Measurements from ENCODE around the gene SLC46A2. TPM values are rescaled to one million over a fixed set of nuclear protein-coding genes. Genes with fewer than 3 reads are reported as not detected.

The SLC46A2 gene
- total RNA-seq, 2 experiments from 2014 or later: not detected

DNA sequence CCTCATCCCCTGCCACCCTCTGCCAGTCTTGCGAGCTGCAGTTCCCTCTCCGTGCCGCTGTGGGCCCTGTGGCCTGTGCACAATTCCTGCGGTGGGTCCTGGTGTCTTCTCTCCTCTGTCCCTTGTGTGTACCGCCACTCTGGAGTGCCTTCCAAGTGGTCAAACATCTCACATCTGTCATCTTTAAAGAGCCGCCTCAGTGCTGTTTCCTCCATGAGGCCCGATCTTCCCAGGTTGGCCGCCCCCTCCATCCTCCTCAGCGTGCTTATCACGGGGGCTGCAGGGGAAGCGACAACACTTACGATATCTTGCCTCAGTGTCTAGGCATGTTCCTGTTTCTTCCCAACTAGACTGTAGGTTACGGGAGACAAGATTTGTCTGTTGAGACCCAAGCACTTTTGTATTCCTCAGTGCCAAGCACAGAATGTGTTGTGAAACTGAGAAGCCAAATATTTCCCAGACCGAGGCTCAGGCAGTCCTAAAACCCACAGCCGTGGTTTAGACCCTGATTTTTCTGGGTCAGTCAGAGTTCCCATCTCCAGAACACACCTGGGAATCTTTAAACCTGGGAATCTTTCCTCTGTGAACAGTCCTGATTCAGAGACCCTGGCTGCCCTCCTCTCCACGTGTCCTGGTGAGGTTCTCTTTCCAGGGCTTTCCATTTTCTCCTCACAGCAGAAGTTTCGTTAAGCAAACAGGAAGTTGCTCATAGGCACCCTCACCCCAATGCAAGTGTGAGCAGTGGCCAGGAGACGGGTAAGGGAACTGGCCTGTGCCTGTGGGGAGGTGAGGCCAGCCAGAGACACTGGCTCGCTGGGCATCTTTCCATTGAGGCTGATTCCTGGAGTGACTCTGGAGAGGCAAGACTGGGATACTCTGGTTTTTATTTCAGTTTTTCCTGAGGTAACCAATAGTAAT lies 28.8 kb downstream of the SLC46A2 start:
- POLR2A ChIA-PET: no interaction called here

DNA sequence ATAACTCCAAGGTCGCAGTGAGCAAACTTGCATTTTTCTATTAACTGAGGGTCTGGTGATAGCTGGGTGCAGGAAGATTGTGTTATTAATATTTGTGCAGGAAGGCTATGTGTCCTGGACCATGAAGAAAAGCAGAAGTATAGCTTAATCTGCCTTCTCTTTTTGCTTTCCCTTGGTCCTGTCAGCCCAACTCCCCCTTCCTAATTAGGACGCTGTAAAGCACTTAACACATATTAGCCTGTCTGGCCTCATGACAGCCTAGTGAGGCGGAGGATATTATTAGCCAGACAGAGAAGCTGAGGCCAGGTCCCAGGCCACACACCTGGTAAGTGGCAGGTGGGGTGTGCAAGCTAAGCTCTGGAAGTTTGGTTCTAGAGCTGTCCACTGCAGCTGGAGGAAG lies 29.5 kb downstream of the SLC46A2 start:
- ChIA-PET POLR2A (no interaction called here), CTCF (no interaction called here)

More for the DNA sequence above, 28.8 kb downstream of the SLC46A2 start:
- CTCF ChIA-PET: no interaction called here

DNA sequence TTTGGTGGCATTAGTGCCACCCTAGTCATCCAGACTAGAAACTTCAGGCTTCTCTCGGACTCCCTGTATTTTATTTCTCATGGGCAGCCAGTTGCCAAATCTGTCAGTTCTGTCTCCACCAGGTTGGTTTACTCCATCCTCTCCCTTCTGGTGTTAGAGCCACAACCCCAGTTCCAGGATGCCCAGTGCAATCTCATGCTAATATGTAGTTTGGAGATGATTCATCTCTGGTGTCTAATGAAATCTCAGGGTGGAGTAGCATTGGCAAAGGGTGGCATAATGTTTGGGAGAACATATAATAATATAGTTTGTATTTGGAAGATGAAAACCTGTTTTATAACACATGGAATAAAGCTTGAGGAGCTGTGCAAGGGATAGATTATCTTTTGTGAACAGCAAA lies 30.2 kb downstream of the SLC46A2 start:
- ChIA-PET POLR2A (interaction anchor here (0.5 kb wide), 1 partner anchor 313 kb away, joined by 4 read pairs; no protein-coding TSS in a partner anchor), CTCF (no interaction called here)

DNA sequence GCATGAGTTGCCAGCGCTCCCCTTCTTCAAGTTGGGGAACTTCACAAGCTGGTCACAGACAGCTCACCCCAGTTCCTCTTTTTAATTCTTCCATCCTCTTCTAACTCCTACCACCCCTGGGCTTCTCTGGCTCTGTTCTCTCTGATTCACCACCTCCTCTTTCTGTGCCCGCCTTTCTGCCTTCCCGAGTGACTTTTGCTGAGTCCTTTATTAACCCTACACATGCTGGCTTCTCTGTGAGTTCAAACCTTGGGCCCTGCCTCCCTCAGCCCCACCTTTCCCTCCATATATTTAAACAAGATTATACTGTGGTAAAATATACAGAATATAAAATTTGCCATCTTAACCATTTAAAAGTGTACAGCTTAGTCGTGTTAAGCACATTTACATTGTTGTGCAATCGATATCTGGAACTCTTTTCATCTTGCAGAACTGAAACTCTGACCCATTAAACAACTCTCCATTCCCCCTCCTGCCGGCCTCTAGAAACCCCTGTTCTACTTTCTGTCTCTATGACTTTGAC lies 32.0 kb downstream of the SLC46A2 start:
- ChIA-PET CTCF (no interaction called here), POLR2A (no interaction called here)

DNA sequence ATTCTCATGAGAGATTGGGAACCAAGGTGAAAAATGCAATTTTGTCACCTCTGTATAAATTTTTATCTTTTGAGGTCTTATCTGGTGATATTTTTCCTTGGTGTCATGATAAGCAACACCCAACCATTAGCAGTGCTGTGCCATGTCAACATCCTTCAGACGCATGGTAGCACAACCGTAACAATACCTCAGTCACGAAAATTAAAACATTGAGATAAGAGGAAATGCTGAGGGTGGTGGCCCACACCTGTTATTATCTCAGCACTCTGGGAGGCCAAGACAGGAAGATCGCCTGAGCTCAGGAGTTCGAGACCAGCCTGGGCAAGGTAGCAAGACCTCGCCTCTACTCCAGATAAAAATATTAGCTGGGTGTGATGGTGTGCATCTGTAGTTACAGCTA lies 32.7 kb downstream of the SLC46A2 start:
- POLR2A ChIA-PET: no interaction called here
- CTCF ChIA-PET: no interaction called here

DNA sequence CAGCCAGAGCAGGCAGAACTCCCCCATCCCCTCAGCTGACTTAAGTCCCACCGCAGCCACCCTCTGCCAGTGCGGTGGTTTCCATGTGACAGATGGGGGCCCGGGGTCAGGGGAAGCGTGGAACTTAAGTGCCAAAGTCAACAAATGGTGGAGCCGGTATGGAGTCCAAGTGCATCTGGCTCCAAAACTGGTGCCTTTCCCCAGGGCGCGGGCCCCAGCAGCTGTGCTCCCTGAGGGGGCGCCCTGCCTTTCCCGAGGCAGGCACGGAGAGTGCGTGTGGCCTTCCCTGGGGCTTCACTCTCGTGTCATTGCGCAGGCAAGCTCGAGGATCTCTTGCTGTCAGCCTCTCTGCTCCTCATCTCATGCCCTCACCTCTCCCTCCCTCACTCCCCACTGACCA lies 33.8 kb downstream of the SLC46A2 start:
- POLR2A ChIA-PET: no interaction called here
- CTCF ChIA-PET: interaction anchor here (0.6 kb wide), 1 partner anchor 288 kb away, joined by 3 read pairs; no protein-coding TSS in a partner anchor

DNA sequence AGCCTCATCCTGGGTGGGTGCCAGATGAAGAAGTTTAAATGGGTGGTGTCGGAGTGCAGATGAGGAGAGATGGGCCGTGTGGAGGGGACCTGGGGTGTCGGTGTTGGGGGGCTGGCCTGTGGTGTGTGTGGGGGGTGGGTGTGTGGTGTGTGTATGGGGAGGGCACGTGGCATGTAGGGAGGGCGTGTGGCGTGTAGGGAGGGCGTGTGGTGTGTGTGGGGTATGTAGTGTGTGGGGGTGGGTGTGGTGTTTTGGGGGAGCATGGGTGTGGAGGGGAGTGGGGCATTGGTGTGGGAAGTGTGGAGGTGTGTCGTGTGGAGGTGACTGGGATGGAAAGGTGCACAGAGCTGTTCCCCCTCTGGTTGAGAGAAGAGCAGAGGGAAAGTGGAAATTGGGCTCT lies 34.5 kb downstream of the SLC46A2 start:
- ChIA-PET POLR2A (no interaction called here), CTCF (interaction anchor here (0.6 kb wide), 1 partner anchor 288 kb away, joined by 3 read pairs; no protein-coding TSS in a partner anchor)

DNA sequence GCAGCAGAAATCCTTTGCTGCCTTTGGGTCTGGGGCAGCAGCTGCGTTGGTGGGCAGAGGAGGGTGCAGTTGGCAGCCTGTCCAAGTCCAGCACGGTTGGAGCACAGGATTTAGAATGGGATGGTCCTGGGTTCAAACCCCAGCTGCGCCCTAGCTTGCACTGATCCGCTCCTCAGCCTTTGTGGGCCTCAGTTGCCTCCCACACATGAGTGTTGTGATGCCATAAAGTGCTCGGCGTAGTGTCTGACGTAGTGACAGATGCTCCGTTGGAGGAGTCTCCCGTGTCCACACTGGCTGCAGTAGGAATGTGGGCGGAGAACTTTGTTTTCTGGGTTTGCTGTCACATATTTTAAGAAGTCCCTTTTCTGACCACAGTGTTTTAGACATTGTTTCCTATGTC lies 36.0 kb downstream of the SLC46A2 start:
- CTCF ChIA-PET: interaction anchor here (0.6 kb wide), 1 partner anchor 1149 kb away, joined by 3 read pairs; no protein-coding TSS in a partner anchor
- POLR2A ChIA-PET: no interaction called here

DNA sequence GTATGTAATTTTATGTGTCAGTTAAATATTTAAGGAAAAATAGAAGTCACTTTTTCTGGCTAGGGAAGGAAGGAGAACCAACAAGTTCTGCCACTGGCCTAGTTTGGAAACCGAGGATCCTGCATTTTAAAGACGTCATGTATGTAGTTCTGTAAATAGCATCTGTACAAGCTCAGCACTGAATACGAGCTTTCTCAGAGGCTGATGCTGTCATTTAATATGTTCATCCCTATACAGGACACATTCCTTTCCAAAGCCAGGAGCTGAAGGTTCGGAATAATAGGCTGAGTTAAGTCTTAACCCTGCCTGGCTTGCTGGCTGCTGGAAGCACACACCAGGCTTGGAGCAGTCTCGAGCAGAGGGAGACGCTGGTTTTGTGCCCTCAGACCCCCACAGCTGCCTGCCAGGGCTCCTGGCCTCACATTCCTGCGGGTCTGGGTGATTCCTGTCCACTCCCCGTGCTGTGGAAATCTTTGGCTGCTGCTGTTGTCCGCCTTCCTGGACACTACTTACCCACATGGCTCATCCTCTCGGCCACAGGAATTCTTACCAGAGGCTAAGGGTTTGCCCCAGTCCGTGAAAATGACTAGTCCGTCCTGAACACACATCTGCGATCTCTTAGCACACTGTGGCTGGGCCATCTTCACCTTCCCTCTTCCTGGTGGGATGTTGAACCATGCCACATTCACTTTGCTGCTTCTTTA lies 36.6 kb downstream of the SLC46A2 start:
- ChIA-PET CTCF (no interaction called here), POLR2A (no interaction called here)

DNA sequence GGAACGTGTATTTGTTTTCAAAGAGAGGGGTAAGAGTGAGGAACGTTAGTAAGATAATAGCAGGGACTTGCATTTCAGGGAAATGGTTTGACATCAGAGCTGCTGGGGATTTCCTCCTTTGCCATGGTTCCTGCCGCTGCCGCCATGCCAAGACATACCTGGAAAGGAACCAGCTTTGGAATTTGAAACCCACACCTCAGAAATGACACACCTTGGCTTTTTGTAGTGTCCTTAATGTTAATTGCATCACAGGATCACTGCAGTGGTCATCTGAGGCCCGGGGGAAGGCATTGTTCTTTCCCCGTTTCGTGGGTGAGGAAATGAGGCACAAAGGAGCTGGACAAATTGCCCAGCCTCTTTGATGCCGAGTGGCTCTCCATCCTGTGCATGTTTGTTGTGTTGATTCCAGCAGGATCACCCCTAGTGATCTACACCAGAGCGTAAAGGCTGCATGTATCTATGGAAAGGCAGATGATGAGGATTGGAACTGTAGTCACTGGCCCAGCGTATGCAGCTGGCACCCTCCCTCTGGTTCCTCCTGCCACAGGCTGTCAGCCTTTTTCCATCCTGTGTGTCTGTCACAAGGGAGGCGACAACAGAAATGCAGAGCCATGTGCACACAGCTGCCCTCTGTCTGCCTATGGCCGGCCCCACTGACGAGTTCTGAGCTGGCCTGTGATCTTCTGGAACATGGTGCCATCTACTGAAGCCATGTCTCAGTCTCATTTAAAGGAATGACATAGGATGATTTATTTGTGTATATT lies 37.8 kb downstream of the SLC46A2 start:
- ChIA-PET CTCF (no interaction called here), POLR2A (no interaction called here)

DNA sequence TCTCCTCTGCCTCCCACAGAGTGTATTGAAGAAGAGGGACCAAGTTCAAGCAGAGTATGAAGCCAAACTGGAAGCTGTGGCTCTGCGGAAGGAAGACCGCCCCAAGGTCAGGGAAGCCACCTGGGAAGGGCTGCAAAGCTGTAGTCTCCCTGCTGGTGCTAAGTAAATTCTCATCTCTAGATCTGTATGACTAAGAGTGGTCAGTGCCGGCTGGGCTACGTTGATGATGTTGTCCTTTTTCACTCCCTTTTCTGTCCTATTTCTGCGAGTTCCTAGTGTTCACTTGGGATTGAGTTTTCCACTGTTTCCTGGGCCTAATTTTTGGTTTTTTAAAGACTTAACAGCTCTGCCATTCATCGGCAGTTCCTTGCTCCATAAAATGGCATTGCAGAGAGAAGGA lies 39.8 kb downstream of the SLC46A2 start:
- ChIA-PET CTCF (no interaction called here), POLR2A (no interaction called here)

DNA sequence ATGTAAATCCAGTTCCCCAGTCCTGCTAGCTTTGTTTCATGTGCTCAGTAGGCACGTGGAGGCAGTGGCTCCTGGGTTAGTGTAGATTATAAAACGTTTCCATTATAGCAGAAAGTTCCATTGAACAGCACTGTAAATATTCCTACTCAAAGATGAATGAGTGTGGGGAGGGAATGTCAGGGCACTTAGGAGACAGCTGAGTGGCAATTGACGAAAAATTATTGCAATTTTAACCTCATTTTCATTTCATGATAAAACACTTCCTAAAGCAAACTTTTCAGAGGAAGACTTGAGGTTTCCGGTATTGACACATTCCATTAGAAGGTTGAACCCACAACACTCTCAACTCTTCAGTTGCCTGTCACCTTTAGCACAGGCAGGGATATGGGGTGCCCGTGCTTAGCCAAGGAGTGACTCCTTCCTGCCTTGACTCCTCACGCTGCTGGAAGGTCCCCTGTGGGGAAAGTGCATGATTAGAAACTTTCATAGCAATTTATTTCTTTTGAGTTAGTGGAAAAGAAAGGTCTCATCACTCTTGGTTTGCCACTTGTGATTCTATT lies 41.2 kb downstream of the SLC46A2 start:
- POLR2A ChIA-PET: no interaction called here
- CTCF ChIA-PET: no interaction called here

DNA sequence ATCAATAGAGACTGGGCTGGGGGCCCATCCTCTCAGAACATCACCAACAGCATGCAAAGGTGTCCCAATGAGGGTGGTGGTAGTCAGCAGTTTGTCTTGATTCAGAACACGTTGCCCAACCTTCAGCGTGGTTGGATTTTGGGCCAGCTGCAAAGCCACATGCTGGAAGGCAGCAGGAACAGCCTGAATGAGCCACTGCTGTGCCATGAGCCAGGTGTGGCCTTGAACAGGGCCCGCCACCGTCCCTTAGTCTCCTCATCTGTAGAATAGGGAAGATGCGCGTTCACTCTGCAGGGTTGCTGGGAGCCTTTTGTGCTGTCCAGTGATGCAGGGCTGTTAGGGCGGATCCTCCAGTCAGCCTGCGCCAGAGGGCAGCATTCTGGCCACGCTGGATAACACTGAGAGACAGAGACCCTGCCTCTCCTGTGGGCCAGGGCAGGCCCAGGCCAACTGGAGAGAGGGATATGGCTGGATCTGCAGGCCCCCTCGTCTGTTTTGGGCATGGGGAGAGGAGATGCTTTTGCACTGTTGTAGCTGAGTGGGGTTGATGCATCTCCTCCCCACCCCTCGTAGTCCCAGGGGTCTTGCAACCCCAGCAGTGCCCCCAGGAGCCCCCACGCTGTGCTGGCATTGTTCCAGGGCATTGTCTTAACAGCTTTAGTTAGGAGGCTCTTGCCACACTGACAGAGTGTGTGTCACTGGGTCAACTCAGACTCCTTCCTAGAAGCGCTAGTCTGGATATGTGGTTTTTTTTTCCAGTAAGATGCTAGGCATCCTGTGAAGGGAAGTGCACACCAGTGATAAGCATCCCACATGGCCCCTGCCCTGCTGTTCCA lies 42.1 kb downstream of the SLC46A2 start:
- CTCF ChIA-PET: no interaction called here
- POLR2A ChIA-PET: no interaction called here

DNA sequence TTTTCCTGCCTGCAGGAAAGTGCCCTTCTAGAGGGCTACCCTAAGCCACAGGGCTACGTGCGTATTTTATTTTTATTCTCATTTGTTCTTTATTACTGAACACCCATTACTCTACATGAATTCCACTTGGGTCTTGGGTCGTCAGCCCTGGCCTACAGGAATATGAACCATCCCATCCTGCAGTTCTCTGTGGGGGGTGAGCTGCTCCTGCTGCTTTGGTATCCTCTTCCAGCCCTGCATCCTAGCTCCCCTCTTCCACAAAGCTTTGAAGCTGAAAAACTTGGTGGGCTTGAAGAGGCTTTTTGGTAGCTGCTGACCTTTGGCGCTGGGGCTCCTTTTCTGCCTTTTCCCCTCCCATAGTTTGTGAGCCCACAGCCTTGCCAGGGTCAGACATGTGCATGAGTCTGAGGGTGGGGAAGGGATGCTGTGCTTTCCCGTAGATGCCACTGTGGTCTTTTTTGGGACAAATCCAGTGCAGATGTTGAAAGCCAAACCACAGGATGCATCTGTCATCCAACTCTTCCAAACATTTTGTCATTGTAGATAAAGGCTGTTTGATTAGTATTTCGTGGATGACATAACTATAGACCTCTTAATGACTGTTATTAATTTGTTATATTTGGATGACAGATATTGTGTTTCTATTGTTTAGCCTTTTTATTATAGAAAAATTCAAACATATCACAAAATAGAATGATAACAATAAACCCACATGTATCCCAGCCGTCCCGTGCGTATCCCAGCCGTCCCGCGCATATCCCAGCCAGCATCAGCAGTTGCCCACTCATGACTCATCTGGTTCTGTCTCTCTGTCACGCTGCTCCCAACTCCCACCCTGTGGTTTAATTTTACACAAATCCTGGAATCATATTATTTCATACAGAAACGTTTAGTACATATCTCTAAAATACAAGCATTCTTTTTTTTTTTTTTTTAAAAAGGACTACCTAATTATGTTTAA lies 43.9 kb downstream of the SLC46A2 start:
- ChIA-PET CTCF (interaction anchor here (0.5 to 0.6 kb wide), 2 partner anchors 16 to 56 kb away, joined by 3 to 4 read pairs; no protein-coding TSS in a partner anchor), POLR2A (no interaction called here)

DNA sequence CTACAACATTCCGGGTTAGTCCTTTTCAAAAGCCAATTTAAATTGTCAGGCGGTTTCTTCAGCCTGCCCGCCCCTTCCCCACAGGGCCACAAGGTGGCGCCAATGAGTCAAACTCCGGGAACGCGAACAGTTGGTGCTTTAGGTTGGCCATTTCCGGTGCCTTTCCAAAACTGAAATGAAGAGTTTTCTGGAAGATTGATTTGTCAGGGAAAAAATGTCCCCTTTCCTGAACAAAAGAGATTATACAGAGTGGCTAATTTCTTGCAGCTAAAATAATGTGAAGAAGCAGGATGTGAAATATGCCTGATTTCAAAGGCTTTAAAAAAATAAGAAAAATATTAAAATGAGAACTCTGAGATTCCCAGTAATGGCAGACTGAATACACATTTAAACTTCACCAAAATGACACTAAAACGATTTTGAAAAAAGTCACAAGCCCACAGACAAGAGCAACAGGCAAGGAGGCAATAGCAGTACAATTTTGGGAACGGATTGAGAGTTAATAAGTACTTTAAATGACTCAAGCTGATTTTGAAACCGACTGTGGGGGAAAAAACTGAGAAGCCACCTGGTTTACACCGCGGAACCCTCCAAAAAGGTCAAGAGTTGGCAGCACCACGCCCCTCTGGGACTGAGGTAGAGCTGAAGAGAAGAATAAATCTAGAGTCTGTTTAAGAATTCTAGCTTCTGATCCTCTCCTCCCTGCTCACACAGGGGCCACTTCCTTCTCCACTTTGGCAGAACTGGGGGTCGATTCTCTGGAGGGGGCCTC lies 45.7 kb downstream of the SLC46A2 start:
- ChIA-PET CTCF (interaction anchor here (2.1 kb wide), 1 partner anchor 58 kb away, joined by 11 read pairs; no protein-coding TSS in a partner anchor), POLR2A (no interaction called here)

DNA sequence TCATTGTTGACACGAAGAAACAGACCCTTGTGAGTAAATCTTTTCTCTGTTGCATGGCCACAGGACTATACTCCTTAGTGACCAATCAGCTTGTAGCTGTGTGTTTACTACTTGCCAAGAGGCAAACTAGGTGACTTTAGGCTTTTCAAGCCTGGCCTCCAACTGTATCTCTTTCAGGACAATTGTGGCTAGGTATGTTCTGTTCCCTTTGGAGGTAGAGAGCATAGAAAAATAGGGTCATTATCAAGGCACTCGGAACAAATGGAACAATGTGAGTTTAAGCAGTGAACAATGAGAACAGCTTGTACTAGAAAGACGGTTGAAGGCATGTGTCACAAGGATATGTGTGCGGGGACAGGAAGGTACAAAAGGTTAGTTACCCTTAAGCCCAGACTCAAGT lies 48.1 kb downstream of the SLC46A2 start:
- ChIA-PET CTCF (interaction anchor here (1.0 kb wide), 1 partner anchor 60 kb away, joined by 6 read pairs; no protein-coding TSS in a partner anchor), POLR2A (no interaction called here)

DNA sequence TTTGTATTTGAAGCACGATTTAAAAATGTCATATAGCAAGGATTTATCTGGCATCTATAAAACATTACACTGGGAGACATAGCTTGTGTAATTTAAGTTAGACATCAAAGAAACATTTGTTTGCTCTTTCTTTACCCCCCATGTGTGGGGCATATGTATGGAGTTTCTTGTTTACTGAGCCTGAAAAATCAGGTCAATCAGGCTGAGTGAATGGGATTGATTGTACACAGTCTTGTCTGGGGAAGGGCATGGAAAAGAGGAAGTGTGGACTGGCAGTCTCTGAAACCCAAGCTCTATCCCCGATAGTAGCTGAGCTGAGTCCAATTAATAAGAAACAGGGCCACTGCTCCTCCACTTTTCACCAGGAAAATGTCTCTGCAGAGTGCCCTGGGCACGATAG lies 49.4 kb downstream of the SLC46A2 start:
- ChIA-PET POLR2A (interaction anchor here (0.7 kb wide), 1 partner anchor 14 kb away, joined by 3 read pairs; no protein-coding TSS in a partner anchor), CTCF (no interaction called here)

Measured in activated CD8-positive, alpha-beta memory T cell treated with anti-CD3 and anti-CD28 coated beads for 36 hours (primary cell).